HG03558 (cell line): ENCODE data around the gene LGR5.
A peak's percentile ranks its signal among the peaks of the same experiment; 100 is the strongest.

Experiments used
- ATAC-seq: cut with Tn5 transposase; IDR thresholded peaks from one replicate; pipeline ENCODE4 v1.9.1; 2021; ENCODE audit warnings: moderate number of reproducible peaks; ENCODE audit not compliant: unreplicated experiment; ENCODE audit errors: extremely low read depth

Gene LGR5

GRCh38 chr12:71587012-71587411 lies 147.4 kb downstream of the LGR5 start:
- ATAC-seq: no peak

GRCh38 chr12:71589478-71589881 lies 149.9 kb downstream of the LGR5 start:
- no peak for ATAC-seq

- ATAC-seq: no peak
These were observed 152.0 kb downstream of the LGR5 start for GRCh38 chr12:71591601-71592000.

GRCh38 chr12:71592841-71593240 lies 153.2 kb downstream of the LGR5 start:
- ATAC-seq: no peak

- ATAC-seq: no peak
These were observed 154.8 kb downstream of the LGR5 start for GRCh38 chr12:71594214-71594948.

- no peak for ATAC-seq
These were observed 159.6 kb downstream of the LGR5 start for GRCh38 chr12:71599210-71599609.

GRCh38 chr12:71601546-71601945 lies 161.9 kb downstream of the LGR5 start:
- ATAC-seq: no peak

- ATAC-seq: no peak
These were observed 163.4 kb downstream of the LGR5 start for GRCh38 chr12:71602761-71603577.

- ATAC-seq: no peak
These were observed 165.4 kb downstream of the LGR5 start for GRCh38 chr12:71605039-71605438.

GRCh38 chr12:71607494-71608330 lies 168.1 kb downstream of the LGR5 start:
- ATAC-seq: no peak

- ATAC-seq: no peak
These were observed 170.6 kb downstream of the LGR5 start for GRCh38 chr12:71610031-71610795.

- no peak for ATAC-seq
These were observed 182.3 kb downstream of the LGR5 start for GRCh38 chr12:71621938-71622337.

GRCh38 chr12:71625476-71625875 lies 185.9 kb downstream of the LGR5 start:
- ATAC-seq: no peak

GRCh38 chr12:71626098-71626497 lies 186.5 kb downstream of the LGR5 start:
- ATAC-seq: peak; percentile 47

- ATAC-seq: no peak
These were observed 187.2 kb downstream of the LGR5 start for GRCh38 chr12:71626768-71627167.

GRCh38 chr12:71627438-71628002 lies 187.9 kb downstream of the LGR5 start:
- no peak for ATAC-seq
